BJ (cell line): ENCODE results near the gene PSME4. TPM values are rescaled to one million over a fixed set of nuclear protein-coding genes. Genes with fewer than 3 reads are reported as not detected.
"Not testable (repeated sequence)": the region's sequence is repeated elsewhere in the genome, so short reads cannot be mapped to it uniquely, and the experiment has no call there.

Experiments used
- CTCF ChIA-PET: fragments of 350-600 bp; formaldehyde crosslinking; extraction: SDS; loops from one replicate; lab custom pipeline; 2021; ENCODE audit warnings: antibody characterized with exemption, inconsistent platforms; lab: Yijun Ruan, JAX
- POLR2A ChIA-PET: fragments of 300-600 bp; sonication (Branson Sonifier 250); formaldehyde crosslinking; extraction: SDS; loops from one replicate; lab custom pipeline; 2021; ENCODE audit warnings: antibody characterized with exemption; lab: Charles Lee
- DNase-seq: peaks from one replicate; pipeline ENCODE4 v3.0.0-alpha.2; 2011; ENCODE audit warnings: low read depth
- H3K27me3 ChIP-seq: 2 replicates; pipeline ENCODE4 v1.6.0; 2011; ENCODE audit warnings: low read length; ENCODE audit not compliant: control insufficient read depth, insufficient read depth
- H3K36me3 ChIP-seq: 2 replicates; pipeline ENCODE4 v1.5.1; 2011; ENCODE audit warnings: low read length; ENCODE audit not compliant: control insufficient read depth, insufficient read depth
- H3K4me3 ChIP-seq: 2 replicates; pipeline ENCODE4 v1.5.1; 2011; ENCODE audit warnings: low read depth, mild to moderate bottlenecking, control low read depth, low read length
- CTCF ChIP-seq: IDR thresholded peaks from 2 replicates; pipeline ENCODE4 v1.5.1; 2011; ENCODE audit warnings: low read depth, mild to moderate bottlenecking, control low read depth, inconsistent platforms, low read length, moderate library complexity; ENCODE audit not compliant: insufficient read depth
- polyA plus RNA-seq: library from polyadenylated mRNA; depleted of rRNA; stranded (reverse); fragments of >200 nt; gene quantifications from 2 replicates; pipeline ENCODE4 v1.2.3, GENCODE V29; 2011

PSME4 gene
- polyA plus RNA-seq, 1 experiment: 14.9 TPM

GRCh38 chr2:53826587-53827397 lies 144.0 kb downstream of the PSME4 start:
- no peaks in the 10 kb centered on the region for H3K27me3 ChIP-seq
- no peak for DNase-seq
- ChIA-PET CTCF (interaction anchor here (0.6 kb wide), 1 partner anchor 26 kb away, joined by 3 read pairs; no protein-coding TSS in a partner anchor), POLR2A (no interaction called here)
- peaks cover 2% of the 10 kb centered on the region; the same call in 1 of the 2 replicates for H3K36me3 ChIP-seq
- H3K4me3 ChIP-seq: no peak overlapping the region
- TF ChIP-seq CTCF: no peak

GRCh38 chr2:53826030-53826410 lies 144.8 kb downstream of the PSME4 start:
- no peak for TF ChIP-seq CTCF
- ChIA-PET CTCF (no interaction called here), POLR2A (no interaction called here)
- DNase-seq: no peak
- no peaks in the 10 kb centered on the region for H3K27me3 ChIP-seq
- H3K36me3 ChIP-seq: no peaks in the 10 kb centered on the region
- no peak overlapping the region for H3K4me3 ChIP-seq

- TF ChIP-seq CTCF: 0 out of 2 replicates have a peak, but pooled peaks have one; percentile 3
- H3K4me3 ChIP-seq, CTCF ChIA-PET, H3K27me3 ChIP-seq, DNase-seq, POLR2A ChIA-PET, H3K36me3 ChIP-seq: not testable (repeated sequence)
Measured at GRCh38 chr2:53823639-53824038, 147.2 kb downstream of the PSME4 start.

- CTCF ChIA-PET: no interaction called here
- POLR2A ChIA-PET: no interaction called here
- no peak for DNase-seq
- no peaks in the 10 kb centered on the region for H3K27me3 ChIP-seq
- no peak overlapping the region for H3K4me3 ChIP-seq
- H3K36me3 ChIP-seq: peaks cover 7% of the 10 kb centered on the region
- TF ChIP-seq CTCF: no peak
Measured at GRCh38 chr2:53821810-53822209, 149.0 kb downstream of the PSME4 start.

- Histone ChIP-seq H3K4me3 (no peak overlapping the region), H3K27me3 (no peaks in the 10 kb centered on the region), H3K36me3 (peaks cover 9% of the 10 kb centered on the region)
- CTCF ChIA-PET: interaction anchor here (0.5 to 0.6 kb wide), 2 partner anchors 26 to 449 kb away, joined by 3 to 4 read pairs; no protein-coding TSS in a partner anchor
- DNase-seq: no peak
- no peak for TF ChIP-seq CTCF
- POLR2A ChIA-PET: no interaction called here
Measured at GRCh38 chr2:53820711-53821110, 150.1 kb downstream of the PSME4 start.
